K562 (cell line): Measurements from ENCODE around the gene MUC22. TPM values are rescaled to one million over a fixed set of nuclear protein-coding genes. Genes with fewer than 3 reads are reported as not detected.

Experiments used
- ATAC-seq: fragments of 200-7000 bp; cut with Tn5 transposase; 3 replicates; pipeline ENCODE4 v1.9.1; 2020; ENCODE audit warnings: moderate library complexity
- BruUV-seq: library from RNA; stranded (reverse); fragments of 400-500 nt; replicated peaks from 2 replicates; lab custom pipeline; 2021; lab: Mats Ljungman, UMichigan
- CTCF ChIA-PET: fragments of 300-600 bp; formaldehyde crosslinking; extraction: SDS; loops from one replicate; lab custom pipeline; 2021; ENCODE audit warnings: low intra/inter-chr PET ratio; lab: Yijun Ruan, JAX
- POLR2A ChIA-PET: fragments of 300-600, 350-650 bp; sonication (Branson Sonifier 250); formaldehyde crosslinking; extraction: SDS; loops from one replicate; lab custom pipeline; 2021; ENCODE audit warnings: antibody characterized with exemption, inconsistent platforms; lab: Yijun Ruan, JAX
- DNase-seq, 4 experiments: peaks; one replicate each; pipeline versions ENCODE4 v3.0.0 to v3.0.0-alpha.2; 2011 to 2018; ENCODE audit warnings: low spot score in 3 of 4, mixed read lengths in 3 of 4; ENCODE audit errors: extremely low read depth in 1 of 4
- FAIRE-seq: peaks from 2 replicates; lab custom pipeline; 2011; peaks lifted over from hg19 to GRCh38; lab: Jason Lieb, UNC
- H2AFZ ChIP-seq: 2 replicates; pipeline ENCODE4 v1.6.0; 2011; ENCODE audit warnings: low read depth, low read length, control low read depth, inconsistent platforms
- H3K27ac ChIP-seq: fragments of 200-600 bp; 3 replicates; pipeline ENCODE4 v1.8.0; 2011; ENCODE audit warnings: low read depth, mild to moderate bottlenecking, control low read depth, inconsistent platforms, low read length, moderate library complexity, mixed read lengths; ENCODE audit errors: extremely low read depth
- H3K27me3 ChIP-seq, 2 experiments: fragments of 300-600 bp in 1 of 2; 2 replicates in 1 of 2; 3 replicates in 1 of 2; pipeline versions ENCODE4 v1.6.0 to v1.8.0; 2011; ENCODE audit warnings: inconsistent platforms in 2 of 2, low read length in 2 of 2, mild to moderate bottlenecking in 1 of 2, mixed read lengths in 1 of 2, moderate library complexity in 1 of 2; ENCODE audit not compliant: control insufficient read depth in 2 of 2, insufficient read depth in 2 of 2
- H3K36me3 ChIP-seq: fragments of 300-600 bp; 3 replicates; pipeline ENCODE4 v1.8.0; 2011; ENCODE audit warnings: mild to moderate bottlenecking, low read length, inconsistent platforms; ENCODE audit not compliant: control insufficient read depth, insufficient read depth
- H3K4me1 ChIP-seq, 2 experiments: fragments of 200-600 bp in 1 of 2; replicated peaks in 1 of 2; 2 replicates in 1 of 2; 3 replicates in 1 of 2; pipeline versions ENCODE4 v1.5.1 to v1.8.0; 2011; ENCODE audit warnings: inconsistent platforms in 2 of 2, low read length in 2 of 2, mild to moderate bottlenecking in 1 of 2, mixed read lengths in 1 of 2, moderate library complexity in 1 of 2; ENCODE audit not compliant: control insufficient read depth in 2 of 2, insufficient read depth in 2 of 2
- H3K4me2 ChIP-seq: 2 replicates; pipeline ENCODE4 v1.6.1; 2011; ENCODE audit warnings: low read length, control low read depth, inconsistent platforms, mixed read lengths; ENCODE audit not compliant: insufficient read depth
- H3K4me3 ChIP-seq: fragments of 200-600 bp; sonication (generic), shearing (Covaris generic); 2 replicates; pipeline ENCODE4 v1.5.1; 2016; ENCODE audit warnings: control low read depth, inconsistent platforms
- H3K79me2 ChIP-seq: fragments of 200-600 bp; 3 replicates; pipeline ENCODE4 v1.8.0; 2011; ENCODE audit warnings: low read length, inconsistent platforms; ENCODE audit not compliant: control insufficient read depth, insufficient read depth
- H3K9ac ChIP-seq, 2 experiments: 2 replicates each; pipeline versions ENCODE4 v1.6.0 to v1.6.1; 2011; ENCODE audit warnings: low read depth in 2 of 2, low read length in 2 of 2, control low read depth in 1 of 2, inconsistent platforms in 1 of 2, mild to moderate bottlenecking in 1 of 2, mixed read lengths in 1 of 2; ENCODE audit not compliant: insufficient read depth in 1 of 2
- H3K9me1 ChIP-seq: one replicate; pipeline ENCODE4 v1.6.0; 2011; ENCODE audit warnings: inconsistent platforms, mild to moderate bottlenecking, low read length, moderate library complexity; ENCODE audit not compliant: control insufficient read depth, insufficient read depth
- H3K9me3 ChIP-seq: replicated peaks from 2 replicates; pipeline ENCODE4 v1.5.1; 2011; ENCODE audit warnings: low read depth, low read length, inconsistent platforms; ENCODE audit not compliant: control insufficient read depth, insufficient read depth
- H4K20me1 ChIP-seq: replicated peaks from 2 replicates; pipeline ENCODE4 v1.6.1; 2011; ENCODE audit warnings: low read length, inconsistent platforms, mixed read lengths; ENCODE audit not compliant: control insufficient read depth, insufficient read depth
- BHLHE40 ChIP-seq: IDR thresholded peaks from 2 replicates; pipeline ENCODE4 v1.6.1; 2011; ENCODE audit warnings: low read length, improper control_type of control experiment
- FOS ChIP-seq: IDR thresholded peaks from 3 replicates; pipeline ENCODE4 v1.6.1; 2011; ENCODE audit not compliant: insufficient read length; ENCODE audit errors: extremely low read depth
- HOXB6 ChIP-seq: fragments of 250-450 bp; sonication (Bioruptor Pico); IDR thresholded peaks from 2 replicates; pipeline ENCODE4 v1.5.1; 2022; ENCODE audit warnings: mild to moderate bottlenecking, borderline replicate concordance
- NFIC ChIP-seq: fragments of 450-650 bp; IDR thresholded peaks from 2 replicates; pipeline ENCODE4 v1.6.1; 2017; ENCODE audit warnings: mild to moderate bottlenecking, inconsistent platforms
- PHF8 ChIP-seq: fragments of 200-600 bp; sonication (generic); IDR thresholded peaks from 2 replicates; pipeline ENCODE4 v1.6.1; 2012; ENCODE audit warnings: mixed run types, mild to moderate bottlenecking, inconsistent platforms, low read length, moderate library complexity, borderline replicate concordance
- SIRT6 ChIP-seq: IDR thresholded peaks from one replicate; pipeline ENCODE4 v1.6.1; 2012; ENCODE audit warnings: low read depth, mild to moderate bottlenecking, control low read depth, inconsistent platforms, low read length, moderate library complexity
- SREBF1 ChIP-seq: fragments of 150-350 bp; IDR thresholded peaks from 2 replicates; pipeline ENCODE4 v1.6.1; 2014; ENCODE audit warnings: antibody characterized with exemption, low read depth, low read length, borderline replicate concordance
- WGBS: fragments of 100-300 bp; shearing (Covaris generic); methylation state at CpG from one replicate; pipeline ENCODE4 v1.1.6; 2016; ENCODE audit warnings: low coverage, mixed read lengths; ENCODE audit not compliant: insufficient coverage; ENCODE audit errors: missing lambda C conversion rate; 5-methylcytosine and 5-hydroxymethylcytosine counted together
- in situ Hi-C: fragments of 300-500 bp; cut with MboI; formaldehyde crosslinking; loops from 4 replicates; pipeline ENCODE4 v1.15.0; 2018; ENCODE audit warnings: inconsistent platforms, mixed read lengths
- intact Hi-C: fragments of 100-400 bp; cut with micrococcal nuclease; formaldehyde crosslinking; loops from 2 replicates; pipeline ENCODE4 v1.14.2; 2022
- polyA plus RNA-seq, 8 experiments: library from polyadenylated mRNA; depleted of rRNA in 4 of 8; stranded (reverse) in 5 of 8; unstranded in 3 of 8; fragments of >200 nt; fragmentation: Nextera tagmentation in 2 of 8; fragmentation: Illumina TruSeq in 1 of 8; extraction: Ambion mirVana in 2 of 8; extraction: Trizol in 1 of 8; gene quantifications; 2 replicates each; pipeline versions ENCODE4 v1.2.1 to v1.2.3, GENCODE V29; 2011 to 2014; ENCODE audit warnings: inconsistent platforms in 1 of 8, missing spikeins in 1 of 8
- total RNA-seq, 7 experiments: library from RNA; depleted of rRNA in 6 of 7; stranded (reverse); fragments of >200 nt in 6 of 7; fragmentation: Illumina TruSeq in 2 of 7; extraction: Trizol in 2 of 7; gene quantifications; 2 replicates each; pipeline versions ENCODE4 v1.2.1 to v1.2.3, GENCODE V29; 2011 to 2021; ENCODE audit warnings: low replicate concordance in 1 of 7
- TF ChIP-seq, protein P1 (sequence below): fragments of 250-450 bp; sonication (Bioruptor Pico); IDR thresholded peaks from 2 replicates; pipeline ENCODE4 v1.5.0; 2021; ENCODE audit warnings: mild to moderate bottlenecking, moderate library complexity
- TF ChIP-seq, protein P2 (sequence below): sonication (generic); formaldehyde crosslinking; IDR thresholded peaks from 2 replicates; pipeline ENCODE4 v1.9.0; 2022; ENCODE audit warnings: mild to moderate bottlenecking, missing genetic modification reagents

Gene MUC22
- total and polyA plus RNA-seq, 9 of the 15 experiments (the other 6 are each of a cell fraction or from before 2014, with no cell fraction given) = 0.01 to 0.03 TPM; not detected in 7

DNA sequence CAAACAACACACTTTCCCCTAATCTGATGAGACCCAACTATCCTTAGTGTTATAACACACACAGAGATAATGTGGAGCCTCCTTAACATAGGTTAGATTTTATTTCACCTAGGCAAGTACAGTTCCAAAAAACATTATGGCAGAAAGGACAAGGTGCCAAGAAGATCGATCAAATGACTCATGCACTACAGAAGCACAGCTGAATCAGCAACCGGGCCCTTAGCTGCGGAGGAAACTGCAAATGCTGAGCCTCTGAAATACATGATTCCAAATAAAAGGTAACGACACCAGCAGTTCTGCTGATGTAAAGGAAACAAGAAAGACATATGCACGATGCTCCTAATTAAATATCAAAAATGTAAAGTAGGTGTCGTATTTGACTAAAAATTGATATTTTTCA lies 46.6 kb upstream of the MUC22 start (continued):
- TF ChIP-seq, protein P1, sequence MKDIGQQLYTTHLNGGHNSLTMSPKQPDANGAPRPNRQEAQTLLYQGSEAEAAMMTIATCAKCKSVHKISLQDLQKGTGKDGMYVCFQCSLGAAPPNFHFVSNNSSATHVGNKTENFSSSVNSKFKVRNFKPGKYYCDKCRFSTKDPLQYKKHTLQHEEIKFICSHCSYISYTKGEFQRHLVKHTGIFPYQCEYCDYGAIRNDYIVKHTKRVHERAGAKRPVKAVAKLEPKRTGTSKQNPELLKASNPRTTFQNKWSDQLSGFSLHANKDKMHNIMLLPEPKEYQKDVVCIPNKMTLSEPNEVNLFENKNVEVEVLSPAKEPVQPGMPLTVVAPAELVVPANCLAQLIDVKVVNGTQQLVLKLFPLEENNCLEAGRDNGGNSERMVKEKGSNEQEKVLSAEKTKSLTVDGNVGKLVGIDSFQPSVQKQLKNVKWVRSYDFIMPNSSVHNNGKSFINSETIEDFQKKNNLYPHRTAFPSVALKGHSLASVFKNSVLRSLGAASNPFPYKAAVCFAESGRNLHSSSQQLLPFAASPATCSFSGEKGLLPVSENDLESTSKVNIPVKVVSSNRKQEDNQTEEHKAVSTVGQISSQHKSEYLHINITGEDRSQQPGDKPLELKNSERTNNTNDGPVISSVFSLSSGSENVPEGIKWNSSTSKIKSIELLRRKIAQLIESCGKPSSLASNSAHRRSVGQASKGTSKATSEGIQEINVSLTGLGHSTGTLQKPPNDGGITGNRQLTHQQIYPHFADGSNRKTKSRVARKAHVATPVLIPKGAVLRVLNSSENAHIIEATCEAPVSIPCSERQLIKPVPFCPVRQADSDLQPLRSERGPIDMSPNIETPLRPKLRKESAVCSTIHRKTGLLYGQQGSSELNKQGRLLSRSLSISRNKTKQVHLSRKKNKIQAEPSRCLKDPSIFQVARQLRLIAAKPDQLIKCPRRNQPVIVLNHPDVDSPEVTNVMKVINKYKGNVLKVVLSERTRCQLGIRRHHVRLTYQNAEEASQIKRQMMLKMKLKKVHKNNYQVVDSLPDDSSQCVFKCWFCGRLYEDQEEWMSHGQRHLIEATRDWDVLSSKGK = no peak
- no peak for TF ChIP-seq PHF8

DNA sequence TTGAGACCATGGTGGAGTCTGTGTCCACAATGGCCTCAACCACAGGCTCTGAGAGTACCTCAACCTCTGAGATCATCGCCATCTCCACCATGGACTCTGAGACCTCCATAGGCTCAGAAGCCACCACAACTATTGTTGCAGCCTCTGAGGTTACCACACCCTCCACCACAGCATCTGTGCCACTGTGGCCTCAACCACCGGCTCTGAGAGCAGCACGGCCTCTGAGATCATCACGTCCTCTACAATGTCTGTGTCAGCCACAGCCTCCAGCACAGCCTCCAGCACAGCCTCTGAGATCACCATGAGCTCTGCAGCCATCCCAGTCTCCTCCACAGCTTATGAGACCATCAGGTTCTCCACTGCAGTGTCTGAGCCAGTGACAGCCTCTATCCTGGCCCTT lies 46.2 kb upstream of the MUC22 start:
- WGBS = 0% methylated on average over 4 of the region's 4 CpGs
- Histone ChIP-seq H3K4me2 (no peak overlapping the region), H3K9me1 (no peaks in the 10 kb centered on the region)
- TF ChIP-seq BHLHE40 (no peak), SIRT6 (no peak), SREBF1 (no peak), NFIC (no peak), HOXB6 (no peak), FOS (no peak)
- TF ChIP-seq, protein P2, sequence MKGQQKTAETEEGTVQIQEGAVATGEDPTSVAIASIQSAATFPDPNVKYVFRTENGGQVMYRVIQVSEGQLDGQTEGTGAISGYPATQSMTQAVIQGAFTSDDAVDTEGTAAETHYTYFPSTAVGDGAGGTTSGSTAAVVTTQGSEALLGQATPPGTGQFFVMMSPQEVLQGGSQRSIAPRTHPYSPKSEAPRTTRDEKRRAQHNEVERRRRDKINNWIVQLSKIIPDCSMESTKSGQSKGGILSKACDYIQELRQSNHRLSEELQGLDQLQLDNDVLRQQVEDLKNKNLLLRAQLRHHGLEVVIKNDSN = no peak
- TF ChIP-seq, all 486 proteins: peak for 0
- Histone ChIP-seq H3K27me3 (peaks cover 25 to 46% of the 10 kb centered on the region in 2 experiments; a peak in 4 of 5 replicates), H3K9ac (peak overlapping the region in 1 of 2 experiments; percentile 49; a peak in 1 of 4 replicates), H3K9me3 (no peaks in the 10 kb centered on the region), H3K27ac (no peak overlapping the region), H3K36me3 (no peaks in the 10 kb centered on the region), H3K4me3 (no peak overlapping the region), H4K20me1 (no peaks in the 10 kb centered on the region), H3K4me1 (no peaks in the 10 kb centered on the region), H2AFZ (no peak overlapping the region), H3K79me2 (no peaks in the 10 kb centered on the region)
- ATAC-seq (peak; percentile 42), DNase-seq (no peak), FAIRE-seq (no peak)
- CTCF ChIA-PET = no interaction called here
- in situ Hi-C loops = no loop called here
- intact Hi-C loops = no loop called here
- no TSS peak for BruUV-seq
- POLR2A ChIA-PET = interaction anchor here (1.4 kb wide), 1 partner anchor 11 kb away, joined by 4 read pairs; no protein-coding TSS in a partner anchor
